ENCODE measurements around the gene USP47.

- TF ChIP-seq CTCF (tag by site-specific recombination; IDR thresholded peaks at IDR 0.05) (no peak), KLF9 (tag by site-specific recombination; IDR thresholded peaks at IDR 0.05; ENCODE audit: low read depth) (no peak)
Measured at GRCh38 chr11:11969380-11970215, 127.8 kb downstream of the USP47 start.

Data from HEK293 (cell line).